ENCODE measurements around the gene APOL1. TPM values are rescaled to one million over a fixed set of nuclear protein-coding genes. Genes with fewer than 3 reads are reported as not detected.

The APOL1 gene
- polyA plus RNA-seq, 2 of the 4 experiments (the other 2 are of a cell fraction), result 2.0 to 6.5 TPM

GRCh38 chr22:36215981-36216380 is 37.0 kb upstream of the APOL1 start:
- WGBS (ENCODE audit: missing lambda C conversion rate), result 0% methylated on average over 1 of the region's 2 CpGs
- CTCF ChIA-PET, result interaction anchor here (1.0 to 2.8 kb wide), 3 partner anchors 11 to 24 kb away, joined by 4 to 14 read pairs (median 6); no protein-coding TSS in a partner anchor

GRCh38 chr22:36218648-36219193 is 34.2 kb upstream of the APOL1 start:
- Histone ChIP-seq H3K4me1 (peaks cover 5% of the 10 kb centered on the region; the same call in 1 of the 3 replicates), H3K4me3 (no peak overlapping the region), H3K27ac (no peak overlapping the region), H3K9me3 (no peaks in the 10 kb centered on the region), H3K4me2 (no peak overlapping the region)
- POLR2A ChIA-PET, result no interaction called here
- no peak for FAIRE-seq
- CTCF ChIA-PET, result no interaction called here
- DNase-seq (ENCODE audit: low read depth in 1 of 2, low spot score in 1 of 2), result no peak
- ATAC-seq, result no peak
- 63% methylated on average over 7 of the region's 7 CpGs for WGBS (ENCODE audit: missing lambda C conversion rate)
- no peak for TF ChIP-seq USF2 (IDR thresholded peaks at IDR 0.05)
- TF ChIP-seq REST (IDR thresholded peaks at IDR 0.05), result no peak
- TF ChIP-seq CEBPB (IDR thresholded peaks at IDR 0.05), result no peak
- no peak for TF ChIP-seq HOXB13 (CRISPR knock-in tag; IDR thresholded peaks at IDR 0.05; ENCODE audit: low read depth)
- TF ChIP-seq GATA3 (IDR thresholded peaks at IDR 0.05; ENCODE audit: borderline replicate concordance), result no peak
- TF ChIP-seq ATOH8 (CRISPR knock-in tag; IDR thresholded peaks at IDR 0.05; ENCODE audit: low read depth), result no peak
- no peak for TF ChIP-seq RARB (CRISPR knock-in tag; IDR thresholded peaks at IDR 0.05)
- TF ChIP-seq RFX5 (IDR thresholded peaks at IDR 0.05), result no peak
- no peak for TF ChIP-seq HOXA7 (CRISPR knock-in tag; IDR thresholded peaks at IDR 0.05)

More at GRCh38 chr22:36215981-36216380, 37.0 kb upstream of the APOL1 start:
- ATAC-seq (no peak), DNase-seq (ENCODE audit: low read depth in 1 of 2, low spot score in 1 of 2) (no peak), FAIRE-seq (no peak)
- no peaks in the 10 kb centered on the region for H3K9me3 ChIP-seq
- TF ChIP-seq SREBF2 (IDR thresholded peaks at IDR 0.05) (no peak), RARB (CRISPR knock-in tag; IDR thresholded peaks at IDR 0.05) (no peak), PBX3 (IDR thresholded peaks at IDR 0.05) (no peak), NFE2L2 (conservative IDR thresholded peaks at IDR 0.05; ENCODE audit: low read length) (no peak), NR3C1 (IDR thresholded peaks at IDR 0.05) (no peak), HES2 (IDR thresholded peaks at IDR 0.05) (no peak), KDM5A (IDR thresholded peaks at IDR 0.05) (no peak), BCL3 (IDR thresholded peaks at IDR 0.05) (no peak), KDM1A (IDR thresholded peaks at IDR 0.05; ENCODE audit: low read depth) (no peak), E2F6 (IDR thresholded peaks at IDR 0.05; ENCODE audit: borderline replicate concordance, low read depth) (no peak), JUN (IDR thresholded peaks at IDR 0.05) (no peak), TFCP2L1 (CRISPR knock-in tag; IDR thresholded peaks at IDR 0.05) (no peak), FOXS1 (CRISPR knock-in tag; IDR thresholded peaks at IDR 0.05) (no peak), GATA3 (IDR thresholded peaks at IDR 0.05; ENCODE audit: borderline replicate concordance) (no peak), HOXB5 (CRISPR knock-in tag; IDR thresholded peaks at IDR 0.05) (no peak), CTCF (IDR thresholded peaks at IDR 0.05) (no peak), PHF8 (IDR thresholded peaks at IDR 0.05; ENCODE audit: borderline replicate concordance, low read depth) (no peak)
- H3K4me2 ChIP-seq, result no peak overlapping the region
- POLR2A ChIA-PET, result no interaction called here
- no peak overlapping the region for H3K4me3 ChIP-seq
- peaks cover 5% of the 10 kb centered on the region; the same call in 1 of the 3 replicates for H3K4me1 ChIP-seq
- H3K27ac ChIP-seq, result no peak overlapping the region
